HG02571 (cell line): ENCODE results near the gene MCM9.
"Not testable (repeated sequence)": the region's sequence is repeated elsewhere in the genome, so short reads cannot be mapped to it uniquely, and the experiment has no call there.

Source experiments
- ATAC-seq: cut with Tn5 transposase; IDR thresholded peaks from one replicate; pipeline ENCODE4 v1.9.1; 2021; ENCODE audit warnings: mild to moderate bottlenecking, moderate library complexity; ENCODE audit not compliant: unreplicated experiment

Gene MCM9

DNA sequence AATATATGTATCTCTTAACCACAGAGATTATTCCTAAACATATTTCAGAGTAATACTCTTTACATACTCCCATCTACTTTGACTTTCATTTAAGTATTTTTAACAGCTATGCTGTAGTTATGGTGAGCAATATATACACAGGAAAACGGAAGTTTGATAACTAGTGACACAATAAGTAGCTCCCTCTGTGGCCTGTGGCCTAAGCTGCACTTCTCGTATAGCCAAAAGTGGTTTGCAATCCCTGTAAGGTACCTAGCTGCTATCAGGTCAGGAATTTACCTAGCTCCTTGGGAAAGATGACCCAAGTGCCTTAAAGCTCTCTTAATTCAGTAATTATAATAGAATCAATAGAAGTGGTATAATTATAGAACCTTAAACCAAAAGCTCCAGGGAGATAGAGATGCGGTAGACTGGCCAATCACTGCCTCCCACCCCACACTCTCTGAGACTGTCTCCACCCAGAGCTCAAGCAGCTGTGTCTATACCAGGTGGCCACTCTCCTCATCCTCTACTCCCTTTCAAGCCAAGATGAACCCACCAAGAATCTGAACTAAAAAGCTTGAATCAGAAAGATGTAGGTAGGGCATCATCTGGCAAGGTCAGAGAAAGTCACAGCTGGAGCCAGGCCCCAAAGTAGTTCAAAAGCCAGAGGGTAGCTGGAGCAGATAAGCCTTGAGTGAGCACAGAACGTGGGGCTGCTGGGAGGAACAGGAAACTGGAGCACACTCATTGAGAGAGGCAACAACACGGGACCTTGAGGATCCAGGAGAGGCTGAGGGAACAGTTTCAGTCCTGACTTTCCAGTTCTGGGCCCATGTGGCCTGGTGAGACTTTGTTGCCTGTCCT lies 125.9 kb downstream of the MCM9 start:
- no peak for ATAC-seq

DNA sequence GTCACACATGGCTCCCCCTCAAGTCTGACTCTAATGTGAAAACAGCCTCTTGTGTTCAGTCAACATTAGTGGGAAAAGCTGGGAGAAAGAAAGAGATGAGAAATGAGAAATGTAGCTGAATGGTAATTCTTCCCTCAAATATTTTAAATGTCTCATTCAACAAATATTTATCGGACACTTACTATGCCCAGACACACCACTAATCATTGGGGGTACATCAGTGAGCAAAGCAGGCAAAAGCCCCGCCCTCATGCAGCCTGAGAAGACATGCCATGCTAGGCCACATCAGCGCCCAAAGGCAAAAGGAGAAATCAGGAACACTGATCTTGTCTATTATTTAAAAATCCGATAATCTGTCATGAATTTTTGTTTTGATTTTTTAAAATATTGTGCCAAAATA lies 130.9 kb downstream of the MCM9 start:
- ATAC-seq: no peak

DNA sequence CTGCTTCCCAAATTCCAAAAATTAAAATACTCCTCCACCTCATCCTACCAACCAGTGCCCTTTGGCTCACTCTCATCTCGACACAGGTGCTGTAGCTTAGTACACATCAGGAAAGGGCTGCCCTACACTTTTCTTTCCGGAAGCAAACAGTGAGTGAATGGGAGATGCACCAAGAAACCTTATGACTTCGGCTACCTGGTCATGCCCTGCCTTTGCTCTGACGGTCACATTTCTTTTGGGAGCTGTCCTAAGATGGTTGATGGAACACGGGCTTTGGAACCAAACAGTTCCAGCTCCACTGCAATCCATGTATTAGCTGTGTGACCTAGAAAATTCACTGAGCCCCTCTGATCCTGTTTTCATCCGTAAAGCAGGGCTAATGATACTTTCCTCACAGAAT lies 133.7 kb downstream of the MCM9 start:
- ATAC-seq: no peak

DNA sequence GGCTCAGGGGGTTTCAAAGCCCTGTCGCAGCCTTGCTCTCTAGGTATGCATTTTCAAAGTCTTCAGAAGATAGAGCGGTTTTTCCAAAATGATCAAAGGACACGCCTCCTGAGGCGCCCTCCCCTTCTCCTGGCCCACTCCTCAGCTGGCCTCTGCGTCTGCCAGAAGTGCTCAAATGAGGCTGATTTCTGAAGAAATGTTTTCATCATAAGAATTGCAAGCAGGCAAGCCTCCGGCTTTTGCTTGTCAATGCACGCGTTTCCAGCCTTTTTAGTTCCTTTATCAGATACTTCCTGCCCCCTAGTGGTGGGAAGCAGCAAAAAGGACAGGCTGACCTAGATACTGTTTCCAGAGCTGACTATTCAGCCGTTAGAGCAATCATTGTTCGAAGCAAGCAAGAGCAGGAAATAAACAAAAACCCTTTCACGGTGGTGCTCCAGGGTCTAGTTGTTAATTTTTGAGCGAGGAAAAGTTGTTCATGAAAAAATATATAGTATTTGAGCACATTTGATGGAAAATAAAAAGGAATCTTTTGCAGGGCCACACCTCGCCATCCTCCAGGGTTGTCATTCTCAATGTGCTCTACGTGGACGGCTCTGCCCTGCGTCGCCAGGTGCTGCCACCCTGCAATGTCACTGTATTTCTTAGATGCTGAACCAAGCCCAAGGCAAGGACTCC lies 134.4 kb downstream of the MCM9 start:
- no peak for ATAC-seq

DNA sequence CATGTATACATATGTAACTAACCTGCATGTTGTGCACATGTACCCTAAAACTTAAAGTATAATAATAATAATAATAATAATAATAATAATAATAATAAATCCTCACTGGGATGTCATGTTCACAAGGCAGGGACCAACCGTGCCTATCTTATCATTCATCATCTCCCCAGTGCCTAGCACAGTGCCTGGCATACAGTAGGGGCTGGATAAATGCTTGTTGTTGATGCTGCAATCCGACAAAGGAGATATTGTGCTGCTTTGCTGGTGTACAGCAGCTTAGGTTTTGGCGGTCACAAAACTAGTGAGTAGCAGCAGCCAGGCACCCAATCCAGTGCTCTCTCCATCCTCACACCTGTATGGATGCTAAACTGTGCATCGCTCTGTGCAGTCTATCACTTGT lies 135.1 kb downstream of the MCM9 start:
- ATAC-seq: no peak

DNA sequence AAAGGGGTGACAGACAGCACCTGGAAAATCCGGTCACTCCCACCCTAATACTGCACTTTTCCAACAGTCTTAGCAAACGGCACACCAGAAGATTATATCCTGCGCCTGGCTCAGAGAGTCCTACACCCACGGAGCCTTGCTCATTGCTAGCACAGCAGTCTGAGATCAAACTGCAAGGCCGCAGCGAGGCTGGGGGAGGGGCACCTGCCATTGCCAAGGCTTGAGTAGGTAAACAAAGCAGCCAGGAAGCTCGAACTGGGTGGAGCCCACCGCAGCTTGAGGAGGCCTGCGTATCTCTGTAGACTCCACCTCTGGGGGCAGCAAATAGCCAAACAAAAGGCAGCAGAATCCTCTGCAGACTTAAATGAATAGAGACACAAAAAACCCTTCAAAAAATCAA lies 138.4 kb downstream of the MCM9 start:
- ATAC-seq: not testable (repeated sequence)

DNA sequence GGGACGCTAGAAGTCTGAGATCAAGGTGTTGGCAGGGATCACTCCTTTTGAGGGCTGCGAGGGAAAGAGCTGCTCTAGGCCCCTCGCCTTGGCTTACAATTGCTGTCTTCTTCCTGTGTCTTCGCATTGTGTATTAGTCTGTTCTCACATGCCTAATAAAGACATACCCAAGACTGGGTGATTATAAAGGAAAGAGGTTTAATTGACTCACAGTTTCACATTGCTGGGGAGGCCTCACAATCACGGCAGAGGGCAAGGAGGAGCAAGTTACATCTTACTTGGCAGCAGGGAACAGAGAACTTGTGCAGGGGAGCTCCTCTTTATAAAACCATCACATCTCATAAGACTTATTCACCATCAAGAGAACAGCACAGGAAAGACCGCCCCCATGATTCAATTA lies 143.5 kb downstream of the MCM9 start:
- ATAC-seq: no peak

DNA sequence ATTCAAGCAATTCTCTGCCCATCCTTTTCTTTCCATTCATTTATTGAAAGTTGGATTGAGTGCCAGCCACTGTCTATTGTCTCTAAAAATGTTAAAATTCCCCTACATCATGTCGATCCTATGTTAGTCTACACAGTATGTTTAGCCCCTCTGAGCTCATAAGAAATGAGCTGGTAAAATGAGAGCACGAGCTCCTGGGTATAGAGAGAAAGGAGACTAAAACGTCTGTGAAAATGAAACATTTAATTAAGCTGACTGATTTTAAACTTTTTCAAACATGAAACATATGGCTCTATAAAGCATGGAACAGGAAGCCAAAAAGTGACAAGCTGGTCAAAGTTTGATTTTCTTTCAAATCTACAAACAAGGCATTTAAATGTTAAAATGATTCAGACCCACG lies 145.0 kb downstream of the MCM9 start:
- ATAC-seq: no peak

DNA sequence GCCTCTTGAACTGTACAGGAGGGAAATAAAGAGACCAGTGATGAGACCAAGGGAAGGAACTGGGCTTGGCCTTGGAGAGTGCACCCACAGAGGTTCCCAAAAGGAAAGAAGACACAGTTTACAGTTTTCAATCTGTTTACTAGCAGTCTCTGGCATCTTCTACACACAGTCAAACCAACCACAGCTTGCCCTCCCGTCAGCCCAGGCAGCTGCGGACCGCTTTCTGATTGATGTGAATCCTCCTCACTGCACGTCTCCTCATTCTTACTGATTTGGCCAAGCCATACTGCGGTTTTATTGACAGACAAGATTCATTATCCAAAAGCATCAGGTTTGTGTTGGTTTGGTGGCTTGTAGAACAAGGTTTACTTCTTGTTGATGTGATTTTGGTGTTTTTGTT lies 145.5 kb downstream of the MCM9 start:
- ATAC-seq: no peak

DNA sequence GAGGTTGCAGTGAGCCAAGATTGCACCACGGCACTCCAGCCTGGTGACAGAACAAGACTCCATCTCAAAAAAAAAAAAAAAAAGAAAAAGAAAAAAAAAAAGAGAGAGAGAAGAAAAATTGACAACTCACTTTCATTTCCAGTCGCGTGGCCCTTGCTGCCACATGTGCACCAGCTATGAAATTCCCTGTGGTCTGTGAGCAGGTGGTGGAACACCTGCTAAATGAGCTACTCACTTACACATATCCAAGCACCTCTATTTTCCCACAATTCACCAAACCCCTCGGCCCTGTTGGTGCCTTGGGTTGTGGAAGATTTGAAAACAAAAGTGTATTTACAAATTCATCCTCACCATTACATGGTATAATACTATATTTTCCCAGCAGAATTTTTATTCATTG lies 146.3 kb downstream of the MCM9 start:
- no peak for ATAC-seq

DNA sequence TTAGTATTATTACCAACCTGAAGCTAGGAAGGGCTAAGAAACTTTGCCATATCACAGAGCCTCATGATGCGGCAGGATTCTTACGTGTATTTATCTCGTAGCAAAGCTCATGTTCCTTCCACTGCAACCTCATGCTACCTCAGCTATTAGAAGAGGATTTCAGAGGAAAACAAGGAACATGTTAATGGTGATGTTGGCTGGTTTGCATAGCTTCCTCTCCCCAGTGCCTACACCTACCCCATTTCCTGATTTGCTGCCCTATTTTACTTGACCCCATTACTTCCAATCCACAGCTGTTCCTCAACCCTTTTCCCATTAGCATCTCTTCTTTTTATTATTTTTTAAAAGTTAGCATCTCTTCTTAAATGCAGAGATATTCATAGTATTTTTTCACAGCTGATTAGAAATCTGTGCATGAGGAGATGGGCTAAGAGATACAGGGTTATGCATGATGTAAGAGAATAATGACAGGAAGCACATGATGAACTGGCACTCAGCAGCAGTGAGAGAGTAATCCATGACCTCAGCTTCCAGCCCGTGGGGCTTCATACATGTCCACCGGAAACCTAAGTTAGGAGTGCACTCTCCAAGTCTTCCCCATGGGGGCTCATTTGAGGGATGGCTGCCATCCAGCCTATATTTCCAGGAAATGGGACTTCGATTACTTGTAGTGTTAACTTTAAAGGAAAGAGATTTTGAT lies 147.1 kb downstream of the MCM9 start:
- no peak for ATAC-seq

DNA sequence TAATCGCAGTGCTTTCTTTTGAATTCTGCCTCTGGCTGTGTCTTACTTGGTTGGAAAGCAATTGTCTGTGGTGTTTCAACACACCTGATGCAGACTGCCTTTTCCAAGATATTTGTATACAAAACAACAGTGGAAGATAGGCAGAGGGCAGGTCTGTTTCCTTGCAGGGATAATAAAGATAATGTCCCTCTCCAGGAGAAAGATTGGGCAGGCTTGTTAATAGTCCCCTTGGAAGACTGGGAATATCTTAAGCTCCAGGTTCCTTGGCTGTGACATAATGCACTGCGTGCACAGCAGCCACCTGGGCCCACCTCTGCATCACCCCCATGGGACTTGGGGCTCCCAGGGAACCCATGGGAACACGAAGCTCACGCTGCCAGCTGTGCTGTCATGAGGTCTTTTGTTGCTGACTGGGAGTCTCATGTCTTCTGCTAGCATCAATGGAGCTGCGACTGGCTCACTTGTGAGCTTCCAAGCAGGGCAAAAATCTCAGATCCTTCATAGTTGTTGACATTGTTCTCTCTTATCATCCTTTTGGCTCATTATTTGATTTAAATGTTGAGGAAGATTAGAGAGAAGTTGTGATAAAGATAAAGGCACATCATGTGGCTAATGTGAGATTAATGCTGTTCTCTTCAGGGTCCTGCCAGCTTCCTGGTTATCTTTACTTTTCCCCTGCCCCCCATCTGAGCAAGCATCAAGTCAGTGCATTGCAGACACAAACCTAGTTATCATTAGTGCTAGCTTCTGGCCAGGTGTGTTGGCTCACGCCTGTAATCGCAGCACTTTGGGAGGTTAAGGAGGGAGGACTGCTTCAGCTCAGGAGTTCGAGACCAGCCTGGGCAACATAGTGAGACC lies 148.1 kb downstream of the MCM9 start:
- ATAC-seq: no peak

DNA sequence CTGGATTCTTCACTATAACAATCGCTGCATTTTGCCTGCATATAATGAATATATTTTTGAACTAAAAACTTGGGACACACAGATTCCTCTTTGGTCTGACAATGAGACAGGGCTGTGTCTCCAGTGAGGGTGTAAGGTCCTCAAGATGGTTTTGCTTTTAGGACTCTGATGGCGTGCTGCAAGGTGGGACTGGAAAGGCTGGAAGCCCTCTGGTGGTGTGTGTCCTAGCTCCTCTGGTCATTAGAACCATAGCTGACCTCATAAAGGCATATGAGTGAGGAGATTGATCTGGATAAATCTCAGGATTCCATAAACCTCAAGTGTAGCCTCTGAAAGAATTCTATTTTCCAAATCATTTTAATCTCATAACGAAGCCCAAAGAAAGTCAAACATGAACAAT lies 149.4 kb downstream of the MCM9 start:
- ATAC-seq: no peak

DNA sequence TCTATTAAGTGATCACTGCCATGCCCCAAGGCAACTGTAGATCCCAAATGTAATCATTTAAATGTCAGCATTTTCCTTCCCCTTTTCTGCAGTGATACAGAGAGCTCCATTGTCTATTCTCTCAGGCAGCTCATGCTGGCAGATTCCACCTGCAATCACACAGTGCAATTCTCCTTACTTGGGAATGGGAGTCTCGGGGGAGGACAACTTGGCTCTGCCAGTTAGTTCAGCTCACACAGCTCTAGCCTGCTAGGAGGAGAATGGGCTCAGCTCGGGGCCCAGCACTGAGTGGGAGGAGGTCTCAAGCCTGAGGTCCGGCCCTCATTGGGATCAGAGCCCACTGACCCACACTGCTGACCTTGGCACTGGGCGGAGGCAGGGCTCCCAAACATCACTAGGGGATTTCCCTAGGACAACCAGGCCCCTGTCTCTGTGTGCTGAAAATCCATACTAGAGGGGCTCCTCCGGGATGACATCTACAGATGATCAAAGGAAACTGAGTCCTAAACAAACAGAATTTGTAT lies 150.3 kb downstream of the MCM9 start:
- ATAC-seq: no peak

DNA sequence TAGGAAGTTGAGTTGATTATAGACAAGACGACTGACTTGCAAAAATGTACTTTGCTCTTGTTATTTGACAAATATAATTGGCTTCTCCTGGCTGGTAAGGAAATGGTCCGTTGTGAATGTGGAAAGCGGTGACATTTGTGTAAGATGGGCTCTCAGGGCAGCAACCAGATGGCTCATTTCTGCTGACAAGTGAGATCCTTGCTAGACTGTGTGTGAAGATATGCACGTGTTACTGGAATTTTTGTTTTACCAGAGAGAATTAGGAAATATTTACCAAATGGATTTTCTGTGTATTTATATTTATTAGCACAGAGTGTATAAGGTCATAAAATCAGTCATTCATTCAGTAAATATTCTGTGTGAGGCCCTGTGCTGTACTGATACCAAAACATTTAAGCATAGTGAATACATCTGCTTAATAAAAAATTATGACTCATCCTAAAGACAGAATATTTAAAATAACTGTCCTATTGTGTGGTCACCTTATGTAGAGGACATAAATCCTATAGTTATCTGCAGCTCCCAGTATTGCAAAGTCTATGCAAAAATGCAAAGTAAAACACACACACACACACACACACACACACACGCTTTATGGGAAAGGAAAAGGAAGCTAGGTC lies 150.9 kb downstream of the MCM9 start:
- ATAC-seq: no peak

DNA sequence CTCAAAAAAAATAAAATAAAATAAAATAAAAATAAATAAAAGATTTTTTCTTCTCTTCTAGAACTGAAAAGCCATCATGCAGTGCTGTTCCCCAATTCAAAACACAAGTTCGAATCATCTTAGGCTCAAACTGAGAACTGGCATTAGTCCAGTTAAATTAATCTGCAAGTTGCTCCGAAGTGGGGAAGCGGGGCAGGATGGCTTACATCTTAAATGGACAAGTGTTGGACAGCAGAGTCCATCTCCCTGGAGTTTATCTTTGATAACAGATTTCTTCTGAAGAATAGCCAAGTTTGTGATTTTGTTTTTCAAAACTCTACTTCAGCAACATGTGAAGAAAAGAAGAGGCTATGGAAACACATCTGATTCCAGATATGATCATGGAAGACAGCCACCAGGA lies 152.3 kb downstream of the MCM9 start:
- ATAC-seq: no peak

DNA sequence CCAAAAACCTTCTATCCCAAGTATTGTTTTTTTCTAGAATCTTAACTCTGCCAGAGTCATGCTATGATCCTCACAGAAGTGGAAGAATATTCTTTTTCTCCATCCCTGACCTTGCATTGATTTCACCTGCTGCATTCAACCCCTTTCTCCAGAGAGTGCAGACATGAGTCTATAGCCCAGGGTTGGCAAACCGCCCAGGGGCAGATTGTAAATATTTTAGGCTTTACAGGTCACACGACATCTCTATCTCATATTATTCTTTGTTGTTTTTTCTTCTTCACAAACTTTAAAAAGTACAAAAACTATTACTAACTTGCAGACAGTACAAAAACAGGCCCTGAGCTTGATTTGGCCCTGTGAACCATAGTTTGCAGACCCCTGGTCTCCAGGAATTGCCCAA lies 153.1 kb downstream of the MCM9 start:
- ATAC-seq: no peak

DNA sequence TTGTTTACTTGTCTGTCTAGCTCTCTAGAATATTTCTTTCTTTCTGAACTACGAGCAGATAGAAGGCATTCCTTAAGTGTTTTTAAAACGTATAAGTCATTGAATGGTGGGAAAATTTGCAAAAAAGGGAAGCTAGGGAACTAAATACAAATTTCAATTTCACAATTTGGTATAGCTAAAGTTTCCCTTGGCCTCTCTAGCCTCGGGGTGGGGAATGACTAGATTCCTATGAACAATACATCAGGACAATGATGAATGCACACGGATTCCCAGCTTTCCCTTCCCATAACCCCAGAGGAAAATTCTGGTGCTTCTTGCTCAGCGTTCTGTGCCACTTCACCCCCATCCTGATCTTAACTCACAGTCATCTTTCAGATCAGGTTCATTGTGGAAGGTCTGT lies 154.3 kb downstream of the MCM9 start:
- no peak for ATAC-seq

DNA sequence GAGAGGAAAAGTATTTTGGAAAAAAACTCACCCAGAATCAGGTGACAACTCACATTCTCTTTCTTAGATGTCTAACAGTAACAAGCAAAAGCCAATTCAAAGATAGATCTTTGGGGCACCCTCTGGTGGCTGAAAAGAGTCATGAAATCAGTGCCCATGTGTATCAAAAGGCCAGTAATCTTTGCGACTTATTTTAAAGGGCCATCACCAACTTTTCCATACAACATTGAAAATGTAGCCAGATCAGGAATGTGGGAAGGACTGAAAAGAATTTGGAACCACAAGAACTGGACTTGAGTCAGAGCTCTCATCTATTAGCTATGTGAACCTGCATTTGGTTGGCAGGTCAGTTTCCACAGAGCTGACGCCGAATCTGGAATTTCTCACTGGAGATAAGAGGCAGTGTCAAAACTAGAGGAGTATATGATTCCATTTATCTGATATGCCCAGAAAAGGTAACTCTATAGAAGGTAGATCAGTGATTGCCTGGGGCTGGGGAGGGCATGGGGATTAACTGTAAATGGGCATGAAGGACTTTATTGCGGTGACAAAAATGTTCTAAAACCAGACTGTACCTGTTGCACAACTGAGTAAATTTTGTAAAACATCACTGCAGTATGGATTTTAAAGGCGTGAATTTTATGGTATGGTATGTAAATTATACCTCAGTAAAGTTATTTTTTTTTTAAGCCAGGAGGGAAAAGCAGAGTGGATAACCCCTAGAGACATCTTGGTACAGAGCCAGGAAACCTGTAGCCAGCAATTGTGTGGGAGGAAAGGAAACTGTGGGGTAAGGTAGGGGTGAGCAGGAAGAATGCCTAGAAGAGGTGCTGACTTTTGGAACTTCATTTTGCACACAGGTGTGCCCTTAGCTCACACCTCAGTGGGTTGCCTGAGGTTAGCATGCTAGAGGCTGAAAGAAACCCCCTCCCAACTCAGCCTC lies 158.1 kb downstream of the MCM9 start:
- ATAC-seq: peak; percentile 58
